ENCODE measurements around the gene SLC2A4RG. TPM values are rescaled to one million over a fixed set of nuclear protein-coding genes. Genes with fewer than 3 reads are reported as not detected.
"Not testable (repeated sequence)": the region's sequence is repeated elsewhere in the genome, so short reads cannot be mapped to it uniquely, and the experiment has no call there.

Gene SLC2A4RG
- polyA plus RNA-seq, 12 donors: 81.5 to 182 (median 102) TPM; not detected in 1

GRCh38 chr20:63708301-63709148 lies 31.1 kb upstream of the SLC2A4RG start:
- no peak for DNase-seq

GRCh38 chr20:63709149-63709527 lies 30.4 kb upstream of the SLC2A4RG start:
- no peak for DNase-seq

GRCh38 chr20:63711085-63711645 lies 28.4 kb upstream of the SLC2A4RG start:
- DNase-seq: no peak

- no peak for DNase-seq
These were observed 27.4 kb upstream of the SLC2A4RG start for GRCh38 chr20:63712191-63712590.

- DNase-seq: no peak
These were observed 24.7 kb upstream of the SLC2A4RG start for GRCh38 chr20:63714858-63715257.

GRCh38 chr20:63718996-63719395 lies 20.6 kb upstream of the SLC2A4RG start:
- DNase-seq: no peak

- not testable (repeated sequence) for DNase-seq
These were observed 16.5 kb upstream of the SLC2A4RG start for GRCh38 chr20:63722967-63723622.

- DNase-seq: not testable (repeated sequence)
These were observed 9.3 kb upstream of the SLC2A4RG start for GRCh38 chr20:63730189-63730733.

GRCh38 chr20:63731410-63731809 lies 8.2 kb upstream of the SLC2A4RG start:
- DNase-seq: no peak

GRCh38 chr20:63732118-63733095 lies 7.2 kb upstream of the SLC2A4RG start:
- DNase-seq: no peak

GRCh38 chr20:63733117-63733516 lies 6.5 kb upstream of the SLC2A4RG start:
- no peak for DNase-seq

- DNase-seq: no peak
These were observed 5.9 kb upstream of the SLC2A4RG start for GRCh38 chr20:63733579-63734081.

- no peak for DNase-seq
These were observed 5.2 kb upstream of the SLC2A4RG start for GRCh38 chr20:63734111-63734945.

- DNase-seq: no peak
These were observed 4.4 kb upstream of the SLC2A4RG start for GRCh38 chr20:63734946-63735858.

- DNase-seq: no peak
These were observed 3.5 kb upstream of the SLC2A4RG start, which contains the start of gene LIME1 for GRCh38 chr20:63735859-63736718. TSS of gene LIME1 (plus strand) at chr20:63736664. CDS start at chr20:63737550, 886 bp downstream.

GRCh38 chr20:63736893-63737694 lies 2.5 kb upstream of the SLC2A4RG start:
- no peak for DNase-seq

- DNase-seq: no peak
These were observed 2.0 kb upstream of the SLC2A4RG start for GRCh38 chr20:63737695-63737944.
